Medulla oblongata (tissue), 1 donor: ENCODE measurements around the gene CNTN4.
"Not testable (repeated sequence)": the region's sequence is repeated elsewhere in the genome, so short reads cannot be mapped to it uniquely, and the experiment has no call there.

Source experiments
- DNase-seq: peaks from one replicate; pipeline ENCODE4 v3.0.0-alpha.2; 2015; ENCODE audit errors: extremely low spot score

Gene CNTN4

DNA sequence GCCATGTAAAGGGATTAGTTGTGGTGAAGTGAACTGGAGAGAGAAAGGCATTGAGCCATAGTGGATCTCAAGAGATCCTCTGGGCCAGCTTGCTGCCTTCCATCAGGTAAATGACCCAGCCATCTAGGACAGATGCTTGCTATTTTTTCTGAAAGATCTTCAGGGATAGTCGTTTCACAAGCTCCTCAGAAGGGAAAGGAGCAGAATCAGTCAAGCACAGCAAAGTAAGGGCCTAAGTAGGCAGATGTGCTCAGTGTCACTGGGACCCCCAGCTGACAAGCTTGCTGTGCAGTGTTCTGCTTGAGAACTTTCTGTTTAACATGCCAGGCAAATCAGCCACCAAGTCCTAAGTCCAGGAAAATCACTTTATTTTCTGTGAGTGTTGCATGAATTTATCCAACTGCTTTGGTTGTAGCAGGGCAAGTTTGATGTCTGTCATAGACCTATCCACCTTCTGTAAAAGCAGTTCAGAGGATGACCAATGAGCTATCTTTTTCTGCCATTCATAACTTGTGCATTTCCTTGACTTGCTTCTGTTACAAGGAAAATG is 691.7 kb downstream of the CNTN4 start:
- no peak for DNase-seq

DNA sequence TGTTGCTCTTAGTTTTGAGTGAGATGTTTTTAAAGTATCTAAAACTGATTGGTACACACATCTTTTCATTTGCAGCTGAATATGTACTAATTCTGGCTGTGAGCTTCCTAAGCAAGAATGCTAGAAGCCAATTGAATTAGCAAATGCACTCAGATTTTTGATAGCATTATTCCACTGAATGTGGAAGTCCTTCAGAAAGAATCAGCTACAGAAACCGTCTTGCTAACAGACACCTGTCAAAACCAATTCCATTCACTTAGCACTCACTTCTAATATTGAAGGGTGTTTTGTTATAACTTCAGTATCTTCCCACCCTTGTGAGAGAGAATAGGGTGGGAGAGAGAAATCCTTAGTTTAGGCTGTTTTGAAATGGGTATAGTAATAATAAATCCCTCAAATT is 693.8 kb downstream of the CNTN4 start:
- no peak for DNase-seq

DNA sequence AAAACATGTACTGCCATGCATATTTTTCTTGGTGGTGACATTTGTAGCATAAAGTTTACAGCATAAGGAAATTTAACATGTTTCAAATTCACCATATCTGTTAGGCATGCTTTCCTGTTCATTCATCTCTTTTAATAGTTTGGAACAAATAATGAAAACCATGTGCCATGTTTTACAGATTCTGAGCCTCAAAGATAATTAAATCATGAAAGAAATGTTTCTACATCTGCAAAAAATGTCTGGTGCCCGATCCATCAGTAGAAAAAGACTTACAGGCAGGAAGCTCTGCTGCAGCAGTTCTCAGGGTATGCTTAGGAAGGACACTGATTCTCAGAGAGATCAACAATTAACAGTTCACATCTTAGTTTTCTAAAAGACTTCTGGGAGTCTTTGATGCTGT is 695.3 kb downstream of the CNTN4 start:
- DNase-seq: no peak

DNA sequence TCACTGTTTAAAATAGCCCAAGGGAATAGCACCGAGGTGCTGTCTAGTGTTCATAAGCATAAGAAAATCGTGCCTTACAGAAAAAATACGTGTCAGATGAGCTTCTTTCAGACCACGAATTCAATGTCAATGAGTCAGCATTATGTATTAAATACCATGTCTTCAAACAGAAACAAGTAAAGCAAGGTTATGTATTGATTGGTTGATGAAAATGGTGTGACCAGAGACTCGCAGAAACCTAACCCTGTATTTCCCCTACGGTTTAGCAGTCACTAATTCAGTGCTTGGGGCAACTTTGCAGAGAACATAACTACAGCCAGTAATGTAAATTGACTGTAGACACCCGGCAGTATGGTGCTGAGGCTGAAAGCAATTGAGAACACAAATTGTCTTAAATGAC is 703.8 kb downstream of the CNTN4 start:
- DNase-seq: no peak

DNA sequence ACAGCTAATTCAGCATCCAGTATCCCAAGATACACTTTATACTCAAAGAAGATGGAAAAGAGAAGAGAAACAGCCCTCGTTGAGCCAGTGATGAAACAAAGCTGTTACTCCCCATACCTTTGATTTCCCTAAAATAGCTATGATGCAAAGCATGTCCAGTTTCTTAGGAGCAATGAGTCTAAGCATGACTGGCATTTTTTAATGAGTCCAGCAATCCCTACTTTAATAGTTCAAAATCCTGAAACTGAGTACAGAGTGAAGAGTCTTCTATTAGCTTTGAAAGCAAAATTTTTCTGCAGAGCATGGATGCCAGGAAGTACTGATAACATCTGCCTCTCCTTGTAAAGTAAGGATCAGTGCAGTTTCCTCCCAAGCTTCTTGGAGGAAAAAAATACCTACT is 708.8 kb downstream of the CNTN4 start:
- DNase-seq: no peak

DNA sequence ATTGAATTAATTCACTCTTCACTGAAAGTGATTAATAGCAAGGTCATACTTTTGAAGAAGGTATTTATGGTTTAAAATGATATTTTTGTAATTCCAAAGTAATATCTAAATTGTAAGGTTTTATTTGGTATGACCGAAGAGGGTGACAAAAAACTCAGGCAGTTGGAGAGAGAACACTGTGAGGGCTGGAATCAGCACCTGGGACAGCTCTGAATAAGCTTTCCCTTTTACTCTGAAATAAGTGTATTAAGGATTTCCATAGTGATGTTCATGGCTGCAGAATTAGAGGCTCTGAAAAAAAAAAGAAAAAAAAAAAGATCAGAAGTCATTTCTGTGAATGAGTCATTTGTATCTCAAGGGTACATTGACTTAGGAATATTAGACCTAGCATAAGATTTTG is 712.1 kb downstream of the CNTN4 start:
- no peak for DNase-seq

DNA sequence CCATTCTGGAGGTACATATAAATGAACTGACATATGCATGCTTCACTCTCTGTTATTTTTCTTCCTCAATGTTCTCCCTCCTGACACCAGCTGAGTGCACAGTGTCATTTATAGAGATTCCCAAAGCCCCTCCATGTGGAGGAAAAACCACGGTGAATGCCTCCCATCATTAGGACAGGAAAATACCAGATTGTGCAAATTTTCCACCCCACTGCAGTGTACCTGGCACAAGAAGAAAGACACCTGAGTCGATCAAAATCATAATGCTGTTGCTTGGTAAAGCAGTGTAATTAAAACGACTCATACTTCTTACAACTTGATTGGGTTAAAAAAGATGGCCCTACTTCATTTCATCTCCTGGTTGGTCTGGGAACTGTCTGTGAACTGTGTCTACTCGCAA is 720.9 kb downstream of the CNTN4 start:
- no peak for DNase-seq

DNA sequence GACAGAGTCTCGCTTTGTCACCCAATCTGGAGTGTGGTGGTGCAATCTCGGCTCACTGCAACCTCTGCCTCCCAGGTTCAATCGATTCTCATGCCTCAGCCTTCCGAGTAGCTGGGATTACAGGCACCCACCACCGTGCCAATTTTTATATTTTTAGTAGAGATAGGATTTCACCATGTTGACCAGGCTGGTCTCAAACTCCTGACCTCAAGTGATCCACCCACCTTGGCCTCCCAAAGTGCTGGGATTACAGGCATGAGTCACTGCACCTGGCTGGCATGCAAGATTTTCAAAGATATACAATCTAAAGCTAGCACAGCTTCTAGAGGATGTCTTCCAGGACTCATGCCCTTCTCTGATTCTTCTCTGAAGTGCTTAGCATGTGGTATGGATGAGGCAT is 722.3 kb downstream of the CNTN4 start:
- DNase-seq: not testable (repeated sequence)

DNA sequence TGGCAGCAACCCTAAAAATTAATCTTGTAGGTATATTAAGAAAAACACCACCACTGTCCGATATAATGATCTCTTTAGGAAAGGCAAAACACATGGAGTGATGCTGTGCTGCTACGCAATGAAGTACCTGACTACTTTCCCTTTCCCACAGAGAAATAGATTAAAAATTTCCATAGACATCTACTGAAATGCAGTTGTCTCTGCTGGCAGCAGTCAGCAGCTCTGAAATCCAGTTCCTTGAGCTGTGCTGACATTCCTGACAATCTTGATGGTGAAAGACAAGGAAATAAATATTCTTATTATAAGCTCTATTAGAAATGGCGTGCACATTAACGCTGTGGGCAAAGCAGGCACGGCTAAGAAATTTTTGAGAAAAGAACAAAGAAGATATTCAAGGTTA is 723.9 kb downstream of the CNTN4 start:
- no peak for DNase-seq

DNA sequence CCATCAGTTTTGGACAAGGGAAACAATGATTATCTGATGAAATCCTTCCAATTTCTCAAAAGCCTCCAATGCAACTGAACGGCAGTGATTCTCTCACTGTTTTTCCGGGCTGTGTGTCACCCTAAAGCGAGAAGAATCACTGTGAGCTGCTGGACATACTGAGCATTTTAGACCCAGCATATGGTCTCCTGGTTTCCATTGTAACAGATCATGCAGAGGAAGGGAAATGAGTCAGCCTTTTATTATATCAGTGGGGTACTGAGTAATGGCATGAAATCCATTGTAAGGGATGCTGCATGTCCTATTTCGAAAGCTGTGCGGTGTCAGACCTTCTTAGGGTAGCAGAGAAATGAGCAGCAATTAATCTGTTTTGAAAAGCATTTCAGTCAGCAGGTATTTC is 724.4 kb downstream of the CNTN4 start:
- no peak for DNase-seq

DNA sequence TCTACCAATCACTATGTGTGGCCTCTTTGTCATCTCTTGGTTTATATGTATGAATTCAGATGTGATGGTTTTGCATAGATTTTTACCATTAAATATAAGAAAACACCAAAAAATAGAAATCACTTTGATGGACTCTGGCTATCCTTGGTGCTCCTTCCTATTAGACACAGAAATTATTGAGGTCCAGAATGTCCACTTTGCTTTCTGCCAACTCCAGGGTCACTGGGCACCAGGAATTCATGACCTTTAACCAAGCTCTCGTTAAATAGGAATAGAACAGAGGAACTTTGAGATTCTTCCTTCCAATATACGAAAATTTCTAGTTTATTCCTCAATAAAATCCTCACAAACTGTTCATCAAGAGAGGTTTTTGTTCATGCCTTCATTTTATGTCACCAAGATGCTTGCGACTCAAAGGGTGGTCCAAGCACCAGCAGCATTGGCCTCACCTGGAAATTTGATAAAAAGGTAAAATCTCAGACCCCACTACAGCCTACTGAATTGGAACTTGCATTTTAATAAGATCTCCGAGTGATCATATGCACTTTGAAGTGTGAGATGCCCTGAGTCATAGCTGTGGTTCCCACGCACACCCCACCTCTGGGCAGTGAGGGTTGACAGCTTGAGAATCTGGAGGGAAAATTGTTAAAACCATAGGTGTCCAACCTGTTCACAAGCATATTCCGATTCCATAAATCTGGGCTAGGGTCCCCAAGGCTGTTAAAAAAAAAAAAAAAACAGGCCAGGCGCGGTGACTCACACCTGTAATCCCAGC is 725.0 kb downstream of the CNTN4 start:
- no peak for DNase-seq

DNA sequence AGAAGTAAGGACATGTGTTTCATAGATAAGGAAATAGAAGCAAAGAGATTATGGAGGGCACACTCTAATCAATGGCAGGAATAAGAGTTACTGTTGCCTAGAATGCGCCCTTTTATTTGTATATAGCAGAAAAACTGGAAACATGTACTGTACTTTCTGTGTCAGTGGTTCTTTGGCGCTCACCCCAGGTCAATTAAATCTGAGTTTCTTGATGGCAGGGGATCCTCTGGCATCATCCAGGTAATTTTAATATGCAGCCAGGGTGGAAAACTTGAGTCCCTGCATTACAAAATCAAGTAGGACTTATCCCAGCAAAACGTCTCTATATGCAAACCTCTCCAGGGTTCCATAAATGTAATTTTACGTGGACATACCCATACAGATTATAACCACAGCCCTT is 727.4 kb downstream of the CNTN4 start:
- no peak for DNase-seq

DNA sequence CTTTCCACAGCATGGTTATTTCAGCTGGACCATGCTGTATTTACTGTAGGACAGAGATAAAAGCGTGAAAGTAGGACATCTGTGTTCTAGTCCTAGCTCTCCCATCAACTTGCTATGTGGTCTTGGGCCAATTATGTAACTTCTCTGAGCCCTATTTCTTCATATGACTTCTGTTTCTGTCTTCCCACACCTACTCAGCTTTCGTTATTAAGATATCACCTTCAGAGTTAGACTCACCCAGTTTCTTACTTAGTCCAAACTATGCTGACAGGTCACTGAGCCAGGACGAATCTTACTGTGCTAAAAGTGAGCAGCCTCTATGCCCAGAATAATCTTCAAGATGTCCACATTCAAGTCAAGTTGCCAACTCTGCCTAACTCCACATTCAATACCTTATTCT is 727.8 kb downstream of the CNTN4 start:
- DNase-seq: no peak

DNA sequence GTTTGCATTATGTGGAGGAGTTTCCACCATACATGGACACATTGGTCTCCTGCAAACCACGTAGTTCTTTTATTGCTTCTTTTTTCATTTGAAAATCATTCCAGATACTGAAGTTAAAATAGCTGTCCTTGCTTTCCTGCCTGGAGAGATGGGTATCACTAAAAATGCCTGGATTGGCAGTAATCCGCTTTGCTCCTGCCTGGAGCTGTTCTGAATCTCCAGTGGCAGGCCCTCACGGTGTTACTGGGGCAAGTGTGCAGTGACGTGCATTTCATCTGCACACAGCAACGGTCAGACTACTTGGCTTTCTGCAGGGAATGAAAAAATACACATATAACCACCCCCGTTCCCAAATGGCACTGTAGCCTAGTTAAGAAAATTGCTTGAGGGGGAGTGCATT is 738.6 kb downstream of the CNTN4 start:
- no peak for DNase-seq

DNA sequence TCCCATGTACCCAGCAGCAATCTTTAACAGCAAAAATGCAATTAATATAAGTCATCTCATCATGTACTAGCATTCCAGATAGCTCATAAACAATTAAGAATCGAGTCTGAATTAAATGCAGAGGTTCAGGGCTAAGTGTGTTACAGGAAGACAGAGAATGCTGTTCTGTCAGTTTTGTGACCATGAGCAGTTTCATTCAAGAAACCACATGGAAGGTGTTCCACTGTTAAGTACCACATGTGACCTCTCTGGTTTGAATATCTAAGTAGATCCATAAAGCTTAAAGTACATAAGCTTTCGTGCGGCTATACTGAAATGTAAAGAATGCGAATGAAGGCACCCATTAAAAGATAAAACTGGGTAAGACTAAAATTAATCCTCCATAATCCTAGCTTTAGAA is 739.2 kb downstream of the CNTN4 start:
- no peak for DNase-seq

DNA sequence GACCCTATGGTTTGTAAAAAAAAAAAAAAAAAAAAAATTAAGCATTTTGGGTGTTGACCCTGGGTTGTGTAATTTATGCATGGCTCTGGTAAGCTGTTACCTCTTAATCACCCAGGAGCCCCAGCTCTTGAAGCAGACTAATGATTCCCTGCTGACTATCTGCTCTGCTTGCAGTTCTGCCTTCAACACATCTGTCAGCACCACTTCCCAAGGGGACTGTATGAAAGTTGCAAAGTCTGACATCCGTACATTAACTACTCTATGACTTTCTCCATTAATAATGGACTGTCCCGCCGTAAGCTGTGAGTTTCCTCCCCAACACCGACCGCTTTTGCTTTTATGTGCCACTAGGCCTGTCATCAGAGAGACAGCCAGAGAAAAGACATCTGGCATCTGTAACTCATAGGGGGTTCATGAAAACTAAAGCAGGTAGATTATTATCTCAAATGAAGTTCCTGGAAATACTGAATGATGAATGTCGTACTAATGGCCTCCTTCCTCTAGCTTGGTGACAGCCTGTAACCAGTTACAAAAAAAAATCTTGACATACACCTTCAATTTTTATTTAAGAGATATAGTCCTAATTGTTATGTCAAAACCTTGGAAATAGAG is 740.0 kb downstream of the CNTN4 start:
- DNase-seq: no peak

DNA sequence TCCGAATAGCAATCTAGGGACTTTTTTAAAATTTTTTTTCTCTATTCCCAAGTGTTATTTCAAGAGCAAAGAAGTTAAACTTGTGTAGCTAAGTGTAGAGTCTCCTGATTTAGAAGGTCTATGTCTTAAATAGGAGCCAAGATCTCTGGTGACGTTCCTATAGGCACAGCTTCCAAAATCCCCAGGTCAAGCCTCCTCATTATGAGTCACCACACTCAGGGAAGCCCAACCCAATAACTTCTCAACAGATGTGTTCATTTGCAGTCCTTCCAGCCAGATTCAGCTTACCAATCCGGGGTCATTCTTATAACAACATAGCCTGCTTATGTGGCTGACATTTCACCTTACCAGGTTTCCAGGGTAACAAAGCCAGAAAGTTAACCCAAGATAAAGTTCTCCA is 741.2 kb downstream of the CNTN4 start:
- no peak for DNase-seq

DNA sequence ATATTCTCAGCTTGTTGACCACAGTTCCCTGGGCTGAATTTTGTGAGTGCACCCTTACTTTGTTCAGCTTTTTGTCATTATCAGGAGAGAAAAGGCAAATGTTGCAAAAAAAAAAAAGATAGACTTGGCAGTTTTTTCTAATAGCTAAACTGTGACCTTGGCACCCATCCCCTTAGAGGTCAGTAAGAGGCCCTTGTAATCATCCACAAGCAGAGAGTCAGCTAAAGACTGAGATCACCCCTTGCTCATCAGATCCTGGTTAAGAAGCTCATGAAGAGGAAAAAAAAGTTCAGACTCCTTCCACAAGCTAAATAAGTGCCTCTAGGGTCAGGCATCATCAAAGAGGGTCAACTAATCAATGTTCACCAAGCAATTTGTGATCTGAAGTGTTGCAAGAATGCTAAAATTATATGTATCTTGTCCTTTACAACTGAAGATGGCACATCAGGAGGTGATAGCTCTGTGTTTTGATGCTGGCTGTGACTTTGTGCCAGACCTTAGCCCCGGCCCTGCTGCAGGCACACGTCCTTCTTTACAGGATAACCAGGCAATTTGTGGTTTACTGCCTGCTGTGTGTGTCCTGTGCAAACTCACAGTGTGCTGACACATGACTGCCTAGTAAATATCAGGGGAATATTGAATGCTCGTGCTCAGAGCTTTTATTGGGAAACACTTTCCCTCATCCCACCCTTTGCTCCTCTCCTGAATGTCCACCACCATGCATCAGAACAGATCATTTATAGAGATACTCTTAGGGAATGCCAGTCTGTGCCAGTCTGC is 748.6 kb downstream of the CNTN4 start:
- no peak for DNase-seq

DNA sequence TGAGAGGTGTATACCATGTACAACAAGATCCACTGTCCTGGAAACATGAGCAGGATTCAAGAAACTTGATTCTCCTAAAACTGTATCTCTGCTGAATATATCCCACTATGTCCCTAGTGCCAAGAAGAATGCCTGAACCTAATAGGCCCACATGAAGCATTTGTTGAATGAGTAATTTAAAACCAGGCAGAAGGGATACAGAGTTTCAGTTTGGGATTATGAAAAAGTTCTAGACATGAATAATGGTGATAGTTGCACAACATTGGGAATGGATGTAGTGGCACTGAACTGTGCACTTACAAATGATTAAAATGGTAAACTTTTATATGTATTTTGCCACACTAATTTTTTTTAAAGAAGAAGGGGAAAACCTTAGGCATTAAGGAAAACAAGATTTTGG is 750.4 kb downstream of the CNTN4 start:
- DNase-seq: no peak

DNA sequence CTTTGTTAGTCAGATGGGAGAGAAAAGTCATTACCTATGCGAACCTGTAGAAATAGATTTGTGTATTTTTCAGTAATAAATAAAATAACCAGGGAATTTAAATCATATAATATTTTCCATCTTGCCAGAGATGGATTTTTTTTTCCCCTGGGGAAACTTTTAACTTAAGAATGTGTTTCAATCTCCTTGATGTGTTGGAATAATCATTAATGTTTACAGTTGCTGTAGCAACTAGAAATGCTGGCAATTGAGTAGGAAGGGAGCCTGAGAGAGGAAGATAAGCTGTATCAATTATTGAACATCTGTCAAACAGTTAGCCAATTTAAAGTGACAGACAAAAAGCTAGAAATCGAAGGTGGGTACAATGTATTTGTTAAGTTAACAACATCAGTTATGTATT is 752.0 kb downstream of the CNTN4 start:
- no peak for DNase-seq

DNA sequence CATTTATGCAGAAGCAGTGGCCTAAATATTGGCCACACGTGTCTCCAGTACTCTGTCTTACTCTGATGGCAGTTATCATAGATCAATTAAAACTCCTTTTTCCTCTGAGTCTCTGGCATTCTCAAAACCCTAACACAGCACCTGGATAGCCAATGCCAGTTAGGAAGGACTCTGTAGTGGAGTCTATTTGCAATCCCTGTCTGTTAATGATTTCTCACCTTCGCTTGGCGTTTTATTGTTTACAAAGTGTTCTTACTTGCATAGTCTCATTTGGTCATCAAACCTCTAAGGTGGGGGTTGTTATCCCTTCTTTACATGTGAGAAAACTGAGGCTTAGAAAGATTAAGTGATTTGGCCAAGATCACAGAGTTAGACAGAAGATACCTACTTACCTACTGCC is 752.7 kb downstream of the CNTN4 start:
- DNase-seq: no peak

DNA sequence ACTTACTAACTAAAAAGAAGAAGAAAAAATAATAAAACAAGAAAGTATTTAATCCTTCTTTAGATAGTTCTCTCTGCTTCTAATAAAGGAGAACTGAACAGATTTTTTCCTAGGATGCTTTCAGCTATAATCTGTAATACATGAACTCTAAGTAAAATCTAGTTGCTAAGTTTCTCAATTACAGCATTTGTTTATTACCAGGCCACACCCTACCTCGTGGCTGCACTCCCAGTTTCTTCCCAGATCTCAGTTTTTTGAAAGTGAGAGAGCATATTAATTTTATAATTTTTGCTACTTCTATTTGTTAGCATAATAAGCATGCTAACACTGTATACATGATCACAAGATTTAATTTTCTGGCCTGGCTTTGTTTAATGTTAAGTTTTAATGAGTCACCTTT is 753.2 kb downstream of the CNTN4 start:
- no peak for DNase-seq

DNA sequence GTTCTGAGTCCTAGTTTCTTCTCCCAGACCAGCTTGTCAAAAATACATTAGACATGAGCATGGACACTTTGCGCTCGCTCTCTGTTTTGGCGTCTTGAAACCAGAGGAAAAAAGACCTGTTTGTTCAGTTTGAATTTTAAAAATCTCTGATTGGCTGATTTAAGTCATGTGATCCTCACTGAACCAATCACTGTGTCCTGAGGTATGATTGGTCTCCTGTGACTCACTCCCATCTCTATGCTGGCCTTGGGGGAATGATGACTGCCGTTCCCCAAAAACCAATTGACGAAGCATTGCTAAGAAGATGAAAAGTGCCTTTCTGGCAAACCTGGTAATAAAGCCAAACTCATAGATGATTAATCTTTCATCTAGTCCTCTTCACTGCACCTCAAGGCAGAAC is 755.0 kb downstream of the CNTN4 start:
- no peak for DNase-seq
